ENCODE data around the gene R3HCC1L.

DNA sequence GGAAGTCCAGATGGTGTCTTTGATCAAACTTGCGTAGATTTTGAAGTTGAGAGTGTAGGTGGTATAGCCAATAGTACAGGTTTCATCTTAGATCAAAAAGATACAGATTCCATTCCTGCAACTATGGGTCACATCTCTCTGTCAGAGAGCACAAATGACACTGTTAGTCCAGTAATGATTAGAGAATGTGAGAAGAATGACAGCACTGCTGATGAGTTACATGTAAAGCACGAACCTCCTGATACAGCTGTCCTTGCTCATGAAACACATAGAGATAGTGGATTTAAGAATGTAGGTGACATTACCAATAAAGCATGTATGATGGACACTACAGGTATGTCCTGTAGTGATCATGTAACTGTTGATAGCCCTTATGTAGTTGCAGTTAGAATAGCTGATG lies 74.5 kb downstream of the R3HCC1L start:
- TF ChIP-seq, protein P1, sequence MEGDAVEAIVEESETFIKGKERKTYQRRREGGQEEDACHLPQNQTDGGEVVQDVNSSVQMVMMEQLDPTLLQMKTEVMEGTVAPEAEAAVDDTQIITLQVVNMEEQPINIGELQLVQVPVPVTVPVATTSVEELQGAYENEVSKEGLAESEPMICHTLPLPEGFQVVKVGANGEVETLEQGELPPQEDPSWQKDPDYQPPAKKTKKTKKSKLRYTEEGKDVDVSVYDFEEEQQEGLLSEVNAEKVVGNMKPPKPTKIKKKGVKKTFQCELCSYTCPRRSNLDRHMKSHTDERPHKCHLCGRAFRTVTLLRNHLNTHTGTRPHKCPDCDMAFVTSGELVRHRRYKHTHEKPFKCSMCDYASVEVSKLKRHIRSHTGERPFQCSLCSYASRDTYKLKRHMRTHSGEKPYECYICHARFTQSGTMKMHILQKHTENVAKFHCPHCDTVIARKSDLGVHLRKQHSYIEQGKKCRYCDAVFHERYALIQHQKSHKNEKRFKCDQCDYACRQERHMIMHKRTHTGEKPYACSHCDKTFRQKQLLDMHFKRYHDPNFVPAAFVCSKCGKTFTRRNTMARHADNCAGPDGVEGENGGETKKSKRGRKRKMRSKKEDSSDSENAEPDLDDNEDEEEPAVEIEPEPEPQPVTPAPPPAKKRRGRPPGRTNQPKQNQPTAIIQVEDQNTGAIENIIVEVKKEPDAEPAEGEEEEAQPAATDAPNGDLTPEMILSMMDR (IDR thresholded peaks at IDR 0.05) = no peak
- no peak for TF ChIP-seq POLR2A (IDR thresholded peaks at IDR 0.05)

Data from lower leg skin (tissue), 3 donors.